ENCODE measurements around the gene ZNF541.

DNA sequence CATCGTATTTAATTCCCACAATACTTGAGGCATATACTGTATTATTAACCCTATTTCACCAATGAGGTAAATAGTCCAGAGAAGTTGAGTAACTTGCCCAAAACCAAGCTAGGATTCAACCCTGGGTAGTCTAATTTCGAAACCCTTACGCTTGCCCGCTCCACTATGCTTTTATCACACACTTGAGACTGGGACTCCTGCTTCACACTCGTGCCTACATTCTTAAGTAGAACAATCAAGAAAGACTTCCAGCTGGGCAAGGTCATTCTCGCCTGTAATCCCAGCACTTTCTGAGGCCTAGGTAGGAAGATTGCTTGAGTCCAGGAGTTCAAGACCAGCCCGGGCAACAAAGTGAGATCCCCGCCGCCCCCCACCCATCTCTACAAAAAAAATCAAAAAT, 3.6 kb downstream of the ZNF541 start:
- TF ChIP-seq, protein P1, sequence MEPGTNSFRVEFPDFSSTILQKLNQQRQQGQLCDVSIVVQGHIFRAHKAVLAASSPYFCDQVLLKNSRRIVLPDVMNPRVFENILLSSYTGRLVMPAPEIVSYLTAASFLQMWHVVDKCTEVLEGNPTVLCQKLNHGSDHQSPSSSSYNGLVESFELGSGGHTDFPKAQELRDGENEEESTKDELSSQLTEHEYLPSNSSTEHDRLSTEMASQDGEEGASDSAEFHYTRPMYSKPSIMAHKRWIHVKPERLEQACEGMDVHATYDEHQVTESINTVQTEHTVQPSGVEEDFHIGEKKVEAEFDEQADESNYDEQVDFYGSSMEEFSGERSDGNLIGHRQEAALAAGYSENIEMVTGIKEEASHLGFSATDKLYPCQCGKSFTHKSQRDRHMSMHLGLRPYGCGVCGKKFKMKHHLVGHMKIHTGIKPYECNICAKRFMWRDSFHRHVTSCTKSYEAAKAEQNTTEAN (CRISPR knock-in tag; IDR thresholded peaks at IDR 0.05): no peak
- TF ChIP-seq, protein P2, sequence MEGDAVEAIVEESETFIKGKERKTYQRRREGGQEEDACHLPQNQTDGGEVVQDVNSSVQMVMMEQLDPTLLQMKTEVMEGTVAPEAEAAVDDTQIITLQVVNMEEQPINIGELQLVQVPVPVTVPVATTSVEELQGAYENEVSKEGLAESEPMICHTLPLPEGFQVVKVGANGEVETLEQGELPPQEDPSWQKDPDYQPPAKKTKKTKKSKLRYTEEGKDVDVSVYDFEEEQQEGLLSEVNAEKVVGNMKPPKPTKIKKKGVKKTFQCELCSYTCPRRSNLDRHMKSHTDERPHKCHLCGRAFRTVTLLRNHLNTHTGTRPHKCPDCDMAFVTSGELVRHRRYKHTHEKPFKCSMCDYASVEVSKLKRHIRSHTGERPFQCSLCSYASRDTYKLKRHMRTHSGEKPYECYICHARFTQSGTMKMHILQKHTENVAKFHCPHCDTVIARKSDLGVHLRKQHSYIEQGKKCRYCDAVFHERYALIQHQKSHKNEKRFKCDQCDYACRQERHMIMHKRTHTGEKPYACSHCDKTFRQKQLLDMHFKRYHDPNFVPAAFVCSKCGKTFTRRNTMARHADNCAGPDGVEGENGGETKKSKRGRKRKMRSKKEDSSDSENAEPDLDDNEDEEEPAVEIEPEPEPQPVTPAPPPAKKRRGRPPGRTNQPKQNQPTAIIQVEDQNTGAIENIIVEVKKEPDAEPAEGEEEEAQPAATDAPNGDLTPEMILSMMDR (IDR thresholded peaks at IDR 0.05): no peak
- TF ChIP-seq TEAD4 (CRISPR knock-in tag; IDR thresholded peaks at IDR 0.05): no peak
- TF ChIP-seq GABPB1 (CRISPR knock-in tag; IDR thresholded peaks at IDR 0.05): no peak
- TF ChIP-seq SP1 (CRISPR knock-in tag; conservative IDR thresholded peaks at IDR 0.05): no peak
- TF ChIP-seq, protein P3, sequence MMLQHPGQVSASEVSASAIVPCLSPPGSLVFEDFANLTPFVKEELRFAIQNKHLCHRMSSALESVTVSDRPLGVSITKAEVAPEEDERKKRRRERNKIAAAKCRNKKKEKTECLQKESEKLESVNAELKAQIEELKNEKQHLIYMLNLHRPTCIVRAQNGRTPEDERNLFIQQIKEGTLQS (CRISPR knock-in tag; conservative IDR thresholded peaks at IDR 0.05): no peak
- no peak for TF ChIP-seq TP53 (CRISPR knock-in tag; IDR thresholded peaks at IDR 0.05)
- no peak for TF ChIP-seq NFYB (CRISPR knock-in tag; conservative IDR thresholded peaks at IDR 0.05; ENCODE audit: low read depth)
- no peak for TF ChIP-seq ZNF263 (CRISPR knock-in tag; IDR thresholded peaks at IDR 0.05; ENCODE audit: low read depth)
- no peak for TF ChIP-seq PREB (CRISPR knock-in tag; IDR thresholded peaks at IDR 0.05; ENCODE audit: borderline replicate concordance)
- TF ChIP-seq AR (CRISPR knock-in tag; IDR thresholded peaks at IDR 0.05): no peak
- TF ChIP-seq SMAD3 (CRISPR knock-in tag; IDR thresholded peaks at IDR 0.05; ENCODE audit: borderline replicate concordance): no peak
- TF ChIP-seq ESRRA (CRISPR knock-in tag; IDR thresholded peaks at IDR 0.05; ENCODE audit: borderline replicate concordance): no peak
